K562 (cell line): ENCODE data around the gene TEX30.

Experiments used
- EP300 ChIP-seq: IDR thresholded peaks from 2 replicates; pipeline ENCODE4 v1.6.1; 2012; ENCODE audit warnings: low read length, improper control_type of control experiment
- ESRRA ChIP-seq: fragments of 450-650 bp; IDR thresholded peaks from 2 replicates; pipeline ENCODE4 v1.6.1; 2014; ENCODE audit warnings: low read depth, mild to moderate bottlenecking, moderate library complexity, borderline replicate concordance
- EZH2 ChIP-seq: IDR thresholded peaks from 2 replicates; pipeline ENCODE4 v1.6.1; 2012; ENCODE audit warnings: low read depth, mild to moderate bottlenecking, inconsistent platforms, low read length, borderline replicate concordance
- HMGXB4 ChIP-seq: sonication (generic); formaldehyde crosslinking; IDR thresholded peaks from 2 replicates; pipeline ENCODE4 v1.8.1; 2023; ENCODE audit warnings: mild to moderate bottlenecking, missing genetic modification reagents
- MLX ChIP-seq, 2 experiments: fragments of 450-650 bp in 1 of 2; sonication (generic) in 1 of 2; formaldehyde crosslinking; conservative IDR thresholded peaks; 2 replicates each; pipeline versions ENCODE4 v1.4.0 to v1.8.1; 2020 to 2022; ENCODE audit warnings: mild to moderate bottlenecking in 1 of 2, missing genetic modification reagents in 1 of 2
- RAD21 ChIP-seq, 2 experiments: fragments of 250-450 bp in 1 of 2; fragments of 450-650 bp in 1 of 2; sonication (Bioruptor Pico) in 1 of 2; formaldehyde crosslinking in 1 of 2; IDR thresholded peaks in 1 of 2; conservative IDR thresholded peaks in 1 of 2; 2 replicates each; pipeline versions ENCODE4 v1.4.0 to v1.8.0; 2020 to 2022; ENCODE audit warnings: mild to moderate bottlenecking in 2 of 2, moderate library complexity in 1 of 2
- TEAD2 ChIP-seq: fragments of 450-650 bp; IDR thresholded peaks from 2 replicates; pipeline ENCODE4 v1.6.1; 2016; ENCODE audit warnings: missing genetic modification characterization, control low read depth, missing compliant biosample characterization
- TEAD4 ChIP-seq, 2 experiments: sonication (generic) in 1 of 2; formaldehyde crosslinking in 1 of 2; IDR thresholded peaks; 2 replicates each; pipeline versions ENCODE4 v1.6.1 to v1.8.0; 2012 to 2022; ENCODE audit warnings: borderline replicate concordance in 1 of 2, inconsistent platforms in 1 of 2, low read length in 1 of 2, mild to moderate bottlenecking in 1 of 2, missing genetic modification reagents in 1 of 2
- ZBTB26 ChIP-seq: fragments of 450-650 bp; formaldehyde crosslinking; IDR thresholded peaks from 2 replicates; pipeline ENCODE4 v1.4.0; 2022; ENCODE audit warnings: missing genetic modification characterization
- ZFX ChIP-seq: sonication (generic); formaldehyde crosslinking; IDR thresholded peaks from 2 replicates; pipeline ENCODE4 v1.8.0; 2022; ENCODE audit warnings: mild to moderate bottlenecking, missing genetic modification reagents, moderate library complexity
- ZNF24 ChIP-seq: fragments of 450-650 bp; IDR thresholded peaks from 2 replicates; pipeline ENCODE4 v1.6.1; 2016
- ZZZ3 ChIP-seq: fragments of 450-650 bp; IDR thresholded peaks from 2 replicates; pipeline ENCODE4 v1.6.1; 2016; ENCODE audit warnings: antibody characterized with exemption, mild to moderate bottlenecking, moderate library complexity
- TF ChIP-seq, protein P1 (sequence below), 3 experiments: IDR thresholded peaks in 2 of 3; conservative IDR thresholded peaks in 1 of 3; 2 replicates each; pipeline ENCODE4 v1.5.1; 2011 to 2012; ENCODE audit warnings: low read length in 3 of 3, mild to moderate bottlenecking in 3 of 3, control low read depth in 2 of 3, improper control_type of control experiment in 1 of 3, inconsistent platforms in 1 of 3, low read depth in 1 of 3, mixed read lengths in 1 of 3, moderate library complexity in 1 of 3; ENCODE audit not compliant: insufficient read depth in 2 of 3
- TF ChIP-seq, protein P2 (sequence below): sonication (generic); formaldehyde crosslinking; IDR thresholded peaks from 2 replicates; pipeline ENCODE4 v1.8.0; 2023; ENCODE audit warnings: missing genetic modification reagents, mild to moderate bottlenecking, borderline replicate concordance

- TF ChIP-seq, protein P1, sequence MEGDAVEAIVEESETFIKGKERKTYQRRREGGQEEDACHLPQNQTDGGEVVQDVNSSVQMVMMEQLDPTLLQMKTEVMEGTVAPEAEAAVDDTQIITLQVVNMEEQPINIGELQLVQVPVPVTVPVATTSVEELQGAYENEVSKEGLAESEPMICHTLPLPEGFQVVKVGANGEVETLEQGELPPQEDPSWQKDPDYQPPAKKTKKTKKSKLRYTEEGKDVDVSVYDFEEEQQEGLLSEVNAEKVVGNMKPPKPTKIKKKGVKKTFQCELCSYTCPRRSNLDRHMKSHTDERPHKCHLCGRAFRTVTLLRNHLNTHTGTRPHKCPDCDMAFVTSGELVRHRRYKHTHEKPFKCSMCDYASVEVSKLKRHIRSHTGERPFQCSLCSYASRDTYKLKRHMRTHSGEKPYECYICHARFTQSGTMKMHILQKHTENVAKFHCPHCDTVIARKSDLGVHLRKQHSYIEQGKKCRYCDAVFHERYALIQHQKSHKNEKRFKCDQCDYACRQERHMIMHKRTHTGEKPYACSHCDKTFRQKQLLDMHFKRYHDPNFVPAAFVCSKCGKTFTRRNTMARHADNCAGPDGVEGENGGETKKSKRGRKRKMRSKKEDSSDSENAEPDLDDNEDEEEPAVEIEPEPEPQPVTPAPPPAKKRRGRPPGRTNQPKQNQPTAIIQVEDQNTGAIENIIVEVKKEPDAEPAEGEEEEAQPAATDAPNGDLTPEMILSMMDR (IDR thresholded peaks at IDR 0.05 in 2 of 3, conservative IDR thresholded peaks at IDR 0.05 in 1 of 3; ENCODE audit: insufficient read depth in 2 of 3, low read depth in 1 of 3, low read length in 3 of 3) = no peak
- TF ChIP-seq ZNF24 (no peak), ZBTB26 (CRISPR knock-in tag) (no peak), ZFX (CRISPR knock-in tag) (no peak), TEAD4 (IDR thresholded peaks at IDR 0.05; ENCODE audit: low read length) (no peak), TEAD4 (CRISPR knock-in tag; IDR thresholded peaks at IDR 0.05; ENCODE audit: borderline replicate concordance) (no peak), EP300 (no peak), MLX (CRISPR knock-in tag; conservative IDR thresholded peaks at IDR 0.05) (no peak), EZH2 (no peak), RAD21 (CRISPR knock-in tag; conservative IDR thresholded peaks at IDR 0.05 in 1 of 2, IDR thresholded peaks at IDR 0.05 in 1 of 2) (no peak), TEAD2 (tag) (no peak), ESRRA (no peak), ZZZ3 (no peak), HMGXB4 (no peak)
- TF ChIP-seq, protein P2, sequence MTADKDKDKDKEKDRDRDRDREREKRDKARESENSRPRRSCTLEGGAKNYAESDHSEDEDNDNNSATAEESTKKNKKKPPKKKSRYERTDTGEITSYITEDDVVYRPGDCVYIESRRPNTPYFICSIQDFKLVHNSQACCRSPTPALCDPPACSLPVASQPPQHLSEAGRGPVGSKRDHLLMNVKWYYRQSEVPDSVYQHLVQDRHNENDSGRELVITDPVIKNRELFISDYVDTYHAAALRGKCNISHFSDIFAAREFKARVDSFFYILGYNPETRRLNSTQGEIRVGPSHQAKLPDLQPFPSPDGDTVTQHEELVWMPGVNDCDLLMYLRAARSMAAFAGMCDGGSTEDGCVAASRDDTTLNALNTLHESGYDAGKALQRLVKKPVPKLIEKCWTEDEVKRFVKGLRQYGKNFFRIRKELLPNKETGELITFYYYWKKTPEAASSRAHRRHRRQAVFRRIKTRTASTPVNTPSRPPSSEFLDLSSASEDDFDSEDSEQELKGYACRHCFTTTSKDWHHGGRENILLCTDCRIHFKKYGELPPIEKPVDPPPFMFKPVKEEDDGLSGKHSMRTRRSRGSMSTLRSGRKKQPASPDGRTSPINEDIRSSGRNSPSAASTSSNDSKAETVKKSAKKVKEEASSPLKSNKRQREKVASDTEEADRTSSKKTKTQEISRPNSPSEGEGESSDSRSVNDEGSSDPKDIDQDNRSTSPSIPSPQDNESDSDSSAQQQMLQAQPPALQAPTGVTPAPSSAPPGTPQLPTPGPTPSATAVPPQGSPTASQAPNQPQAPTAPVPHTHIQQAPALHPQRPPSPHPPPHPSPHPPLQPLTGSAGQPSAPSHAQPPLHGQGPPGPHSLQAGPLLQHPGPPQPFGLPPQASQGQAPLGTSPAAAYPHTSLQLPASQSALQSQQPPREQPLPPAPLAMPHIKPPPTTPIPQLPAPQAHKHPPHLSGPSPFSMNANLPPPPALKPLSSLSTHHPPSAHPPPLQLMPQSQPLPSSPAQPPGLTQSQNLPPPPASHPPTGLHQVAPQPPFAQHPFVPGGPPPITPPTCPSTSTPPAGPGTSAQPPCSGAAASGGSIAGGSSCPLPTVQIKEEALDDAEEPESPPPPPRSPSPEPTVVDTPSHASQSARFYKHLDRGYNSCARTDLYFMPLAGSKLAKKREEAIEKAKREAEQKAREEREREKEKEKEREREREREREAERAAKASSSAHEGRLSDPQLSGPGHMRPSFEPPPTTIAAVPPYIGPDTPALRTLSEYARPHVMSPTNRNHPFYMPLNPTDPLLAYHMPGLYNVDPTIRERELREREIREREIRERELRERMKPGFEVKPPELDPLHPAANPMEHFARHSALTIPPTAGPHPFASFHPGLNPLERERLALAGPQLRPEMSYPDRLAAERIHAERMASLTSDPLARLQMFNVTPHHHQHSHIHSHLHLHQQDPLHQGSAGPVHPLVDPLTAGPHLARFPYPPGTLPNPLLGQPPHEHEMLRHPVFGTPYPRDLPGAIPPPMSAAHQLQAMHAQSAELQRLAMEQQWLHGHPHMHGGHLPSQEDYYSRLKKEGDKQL (CRISPR knock-in tag) = no peak
Observed at GRCh38 chr13:102784483-102784882, 10.9 kb upstream of the TEX30 start.
